GM18951 (cell line): ENCODE results near the gene TCF7L1.
"Not testable (repeated sequence)": the region's sequence is repeated elsewhere in the genome, so short reads cannot be mapped to it uniquely, and the experiment has no call there.

Experiments
- POLR2A ChIP-seq: IDR thresholded peaks from 4 replicates; pipeline ENCODE4 v1.6.1; 2011; ENCODE audit warnings: mild to moderate bottlenecking; ENCODE audit not compliant: insufficient read length, insufficient read depth; ENCODE audit errors: extremely low read depth
- in situ Hi-C: fragments of 300-500 bp; cut with MboI; formaldehyde crosslinking; loops from one replicate; pipeline ENCODE4 v1.12.0; 2022; ENCODE audit warnings: low sequenced_read_pairs, mixed read lengths, inconsistent platforms; ENCODE audit not compliant: unreplicated experiment

The TCF7L1 gene

DNA sequence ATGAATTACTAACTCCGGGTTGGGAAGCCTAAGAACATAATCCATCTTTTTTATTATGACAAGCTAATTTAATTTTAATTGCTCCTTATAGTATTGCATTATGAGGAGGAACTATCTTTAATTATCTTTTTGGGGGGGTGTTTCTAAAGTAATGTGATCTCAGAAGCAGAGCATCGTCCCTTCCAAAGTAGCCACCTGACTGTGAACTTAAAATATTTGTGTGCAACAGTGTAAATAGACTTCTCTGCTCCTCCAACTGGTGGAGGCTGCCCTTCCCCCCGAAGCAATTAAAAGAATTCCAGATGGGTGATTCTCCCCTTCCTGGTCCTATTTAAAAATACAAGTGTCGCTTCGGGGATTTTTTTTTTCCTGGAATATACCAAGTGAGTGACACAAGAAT lies 55.7 kb downstream of the TCF7L1 start:
- in situ Hi-C loops, result no loop called here
- no peak for TF ChIP-seq POLR2A

DNA sequence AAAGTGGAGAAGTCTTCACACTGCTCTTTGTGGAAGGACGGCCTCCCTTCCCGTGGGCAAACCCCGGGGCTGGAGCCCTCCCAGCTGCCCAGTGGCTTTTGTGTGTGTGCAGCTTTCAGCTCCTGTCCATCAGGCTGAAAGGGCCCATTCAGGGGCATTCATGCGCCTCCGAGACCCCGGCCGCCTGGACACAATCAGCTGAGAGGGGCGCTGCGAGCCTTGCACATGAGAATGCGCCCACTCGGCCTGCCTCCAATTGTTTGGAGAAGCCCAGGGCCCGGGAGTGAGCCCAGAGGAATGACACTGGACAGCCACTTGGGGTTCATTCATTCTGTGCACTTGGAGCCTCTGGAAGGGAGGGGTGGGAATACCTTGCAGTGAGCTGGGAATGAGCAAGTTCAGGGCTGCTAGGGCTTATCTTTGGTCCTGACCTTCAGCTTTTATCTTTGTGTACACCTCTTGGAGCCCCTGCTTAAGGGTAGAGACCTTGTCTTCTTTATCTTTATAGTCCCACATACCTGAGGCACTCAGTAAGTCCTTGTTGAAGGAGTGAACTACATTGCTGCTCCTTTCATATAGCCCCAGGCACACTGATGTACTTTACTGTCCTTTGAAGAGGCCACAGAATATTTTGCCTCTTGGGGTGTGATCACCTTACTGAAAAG lies 56.5 kb downstream of the TCF7L1 start:
- in situ Hi-C loops, result no loop called here
- no peak for TF ChIP-seq POLR2A

DNA sequence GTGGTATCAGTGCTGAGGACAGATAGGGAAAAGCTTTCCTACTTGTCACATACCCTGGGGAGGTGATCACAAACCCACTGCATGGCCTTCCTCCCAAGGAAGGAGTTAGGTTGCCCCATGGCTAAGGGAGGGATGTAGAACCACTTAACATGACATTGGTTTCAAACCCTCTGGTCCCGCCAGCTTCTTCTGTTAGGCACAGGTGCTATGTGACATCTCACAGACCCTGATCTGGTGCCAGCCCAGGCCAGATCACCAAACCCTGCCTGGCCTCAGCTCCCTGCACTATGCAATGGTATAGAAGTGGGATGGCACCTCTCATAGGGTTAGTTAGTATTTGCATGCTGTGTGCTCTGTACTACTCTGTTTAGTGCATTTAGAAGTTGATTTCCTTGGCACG lies 58.0 kb downstream of the TCF7L1 start:
- TF ChIP-seq POLR2A, result no peak

DNA sequence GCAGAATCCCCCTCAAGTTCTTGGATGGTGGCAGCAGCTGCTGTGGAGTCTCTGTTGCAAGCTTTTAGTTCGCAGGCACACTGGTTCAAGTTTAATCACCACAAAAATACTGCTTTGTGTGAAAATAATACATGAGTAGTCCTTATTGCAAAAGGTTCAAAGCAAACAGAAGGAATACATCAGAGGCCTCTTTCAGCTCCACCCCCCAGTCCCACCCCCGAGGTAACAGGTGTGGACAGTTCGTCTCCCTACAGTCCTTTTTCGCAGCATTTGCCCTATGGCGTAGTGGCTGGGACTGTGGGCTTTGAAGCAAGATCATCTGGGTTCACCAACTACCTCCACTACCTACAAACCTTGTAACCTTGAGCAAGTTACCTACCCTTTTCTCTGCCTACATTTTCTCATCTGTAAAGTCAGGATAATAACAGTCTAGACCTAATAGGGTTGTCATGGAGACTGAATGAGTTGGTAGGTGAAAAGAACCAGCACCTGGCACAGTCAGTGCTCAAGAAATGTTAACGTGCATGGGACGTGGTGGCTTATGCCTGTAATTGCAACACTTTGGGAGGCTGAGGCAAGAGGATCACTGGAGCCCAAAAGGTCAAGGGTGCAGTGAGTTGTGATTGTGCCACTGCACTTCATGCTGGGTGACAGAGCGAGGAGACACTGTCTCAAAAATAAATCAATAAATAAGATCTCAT lies 61.7 kb downstream of the TCF7L1 start:
- TF ChIP-seq POLR2A, result no peak
- in situ Hi-C loops, result no loop called here

More for the DNA sequence above, 58.0 kb downstream of the TCF7L1 start:
- in situ Hi-C loops, result no loop called here

DNA sequence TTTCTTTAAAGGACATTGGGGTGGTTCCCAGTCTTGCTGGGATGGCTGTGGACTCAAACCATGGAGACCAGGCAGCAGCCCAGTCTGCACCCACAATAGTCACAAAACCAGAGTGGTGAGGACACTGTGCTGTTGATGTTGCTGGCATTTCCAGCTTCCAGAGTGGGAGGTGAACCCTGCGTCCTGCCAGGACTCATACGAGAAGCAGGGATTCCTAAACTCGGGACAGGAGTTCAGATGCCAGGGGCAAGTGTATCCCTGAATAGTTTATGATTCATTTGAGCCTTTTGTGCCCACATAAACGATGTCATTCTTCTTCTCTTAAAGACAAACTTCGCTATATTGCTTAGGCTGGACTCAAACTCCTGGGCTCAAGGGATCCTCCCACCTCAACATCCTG lies 62.8 kb downstream of the TCF7L1 start:
- no peak for TF ChIP-seq POLR2A
- in situ Hi-C loops, result no loop called here

DNA sequence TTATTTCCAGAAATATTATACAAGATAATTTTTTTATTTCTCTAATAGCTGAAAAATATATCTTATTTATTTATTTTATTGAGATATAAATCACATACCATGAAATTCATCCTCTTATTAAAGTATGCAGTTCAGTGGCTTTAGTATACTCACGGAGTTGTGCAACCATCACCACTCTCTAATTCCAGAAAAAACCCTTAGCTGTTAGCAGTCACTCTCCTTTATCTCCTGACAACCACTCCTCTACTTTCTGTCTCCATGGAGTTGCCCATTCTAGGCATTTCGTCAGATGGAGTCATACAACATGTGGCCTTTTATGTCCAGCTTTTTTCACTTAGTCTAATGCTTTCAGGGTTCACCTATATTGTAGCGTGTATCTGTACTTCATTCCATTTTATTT lies 66.5 kb downstream of the TCF7L1 start:
- no peak for TF ChIP-seq POLR2A
- in situ Hi-C loops, result no loop called here

DNA sequence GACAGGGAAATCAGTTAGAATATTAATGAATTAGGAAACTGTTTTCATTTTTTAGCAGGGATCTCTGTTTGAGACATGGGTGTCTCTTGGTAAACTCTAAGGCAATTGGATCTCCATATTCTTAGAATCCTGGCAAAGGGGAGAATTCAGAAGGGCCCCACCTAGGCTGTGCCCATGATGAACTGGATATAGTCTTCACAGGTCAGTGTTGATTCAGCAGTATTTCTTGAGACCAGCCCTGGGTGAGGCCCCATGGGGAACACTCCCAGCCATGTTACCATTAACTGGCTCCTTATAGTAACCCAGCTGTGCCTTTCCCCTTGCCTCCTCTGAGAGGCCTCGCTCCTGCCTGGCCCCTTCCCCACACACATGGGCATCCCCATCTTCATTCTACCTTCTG lies 76.7 kb downstream of the TCF7L1 start:
- TF ChIP-seq POLR2A, result no peak
- in situ Hi-C loops, result no loop called here

DNA sequence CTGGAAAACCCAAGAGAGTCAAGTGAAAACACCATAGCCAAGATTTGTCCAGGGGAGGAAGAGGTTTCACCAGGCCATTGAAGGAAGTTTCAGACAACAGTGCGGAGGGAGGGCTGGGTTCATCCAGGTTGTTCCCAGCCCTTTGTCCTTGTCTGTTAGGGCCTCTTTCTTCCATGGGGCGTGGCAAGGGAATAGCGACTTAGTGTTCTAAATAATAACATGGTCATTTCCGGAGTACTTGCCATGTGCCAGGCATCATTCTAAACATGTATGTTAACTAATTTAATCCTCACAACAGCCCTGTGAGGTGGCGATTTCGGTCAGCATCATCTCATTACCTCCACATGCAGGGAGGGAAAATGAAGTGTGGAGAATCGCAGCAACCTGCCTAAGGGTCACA lies 77.3 kb downstream of the TCF7L1 start:
- in situ Hi-C loops, result no loop called here
- TF ChIP-seq POLR2A, result no peak

DNA sequence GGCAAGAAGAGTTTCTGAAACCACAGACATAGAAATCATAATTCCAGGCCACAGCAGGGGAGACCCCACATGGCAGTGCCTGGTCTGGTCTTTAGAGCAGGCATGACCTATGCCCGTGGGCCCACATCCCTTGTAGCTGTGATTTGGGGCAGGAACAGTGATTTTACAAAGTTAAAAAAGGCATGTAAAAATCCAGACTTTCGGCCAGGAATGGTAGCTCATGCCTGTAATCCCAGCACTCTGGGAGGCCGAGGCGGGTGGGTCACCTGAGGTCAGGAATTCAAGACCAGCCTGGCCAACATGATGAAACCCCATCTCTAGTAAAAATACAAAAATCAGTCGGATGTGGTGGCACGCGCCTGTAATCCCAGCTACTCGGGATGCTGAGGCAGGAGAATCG lies 78.4 kb downstream of the TCF7L1 start:
- in situ Hi-C loops, result not testable (repeated sequence)

DNA sequence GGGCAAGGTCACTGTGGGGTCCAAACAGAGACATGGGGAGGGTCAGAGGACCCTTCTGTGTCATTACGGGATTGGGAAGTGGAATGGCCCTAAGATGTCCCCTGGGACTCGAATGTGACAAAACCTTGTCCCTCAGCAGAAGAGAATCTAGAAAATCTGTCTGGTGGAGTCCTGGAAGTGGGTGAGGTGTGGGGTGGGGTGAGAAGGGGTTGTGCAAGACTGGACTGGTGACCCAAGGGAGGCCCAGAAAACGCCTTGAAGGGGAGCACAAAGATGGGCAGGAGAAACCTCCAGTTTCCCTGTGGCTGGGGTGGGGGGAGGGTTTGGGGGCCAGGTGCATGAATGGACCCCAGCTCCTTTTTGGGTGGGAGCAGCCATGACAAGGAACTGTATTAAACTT lies 79.6 kb downstream of the TCF7L1 start:
- in situ Hi-C loops, result no loop called here
- no peak for TF ChIP-seq POLR2A

DNA sequence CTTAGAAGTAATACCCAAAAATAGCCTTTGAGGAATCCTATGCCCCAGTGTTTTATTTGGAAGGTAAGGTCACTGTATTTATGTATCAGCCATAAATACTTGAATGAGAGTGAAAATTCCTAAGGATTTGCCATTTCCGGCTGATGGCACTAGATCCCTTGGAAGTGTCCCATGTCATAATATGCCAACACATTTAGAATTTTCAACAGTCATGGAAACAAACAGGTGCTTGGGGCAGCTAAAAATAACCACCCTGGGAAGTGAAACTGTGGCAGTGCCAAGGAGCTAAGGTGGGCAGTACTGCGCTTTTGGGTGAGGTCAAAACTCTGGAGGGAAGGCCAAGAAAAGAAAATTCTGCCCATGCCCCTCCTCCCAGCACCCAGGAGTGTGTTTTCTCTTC lies 80.2 kb downstream of the TCF7L1 start:
- in situ Hi-C loops, result no loop called here
- no peak for TF ChIP-seq POLR2A

DNA sequence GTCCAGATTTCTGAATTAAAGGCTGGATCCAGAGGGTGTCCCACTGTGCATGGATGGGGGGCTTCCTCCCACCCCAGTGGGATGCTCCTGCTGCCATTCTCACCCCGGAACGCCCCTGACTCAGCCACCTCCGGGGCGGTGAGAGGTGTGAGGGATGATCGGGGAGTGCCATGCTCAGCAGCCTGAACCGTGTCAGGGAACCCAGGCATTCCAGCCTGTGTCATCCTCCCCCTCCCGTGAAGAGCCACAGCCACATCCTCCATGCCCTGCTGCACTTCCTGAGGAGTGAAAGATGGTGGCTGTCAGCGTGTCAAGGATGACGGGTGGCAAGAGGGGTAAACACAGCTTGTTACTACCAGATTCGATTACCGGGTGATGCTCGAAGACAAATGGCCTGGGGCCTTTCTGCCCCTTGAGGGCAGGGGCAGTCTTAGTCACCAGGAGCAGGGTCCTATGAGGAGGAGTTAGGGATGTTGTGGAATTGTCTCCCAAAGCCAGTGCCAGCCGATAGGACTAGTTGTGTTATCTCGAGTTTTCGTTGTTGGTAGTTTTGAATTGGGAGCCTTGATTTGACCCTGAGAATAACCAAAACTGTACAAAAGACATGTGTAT lies 80.8 kb downstream of the TCF7L1 start:
- TF ChIP-seq POLR2A, result no peak
- in situ Hi-C loops, result no loop called here

DNA sequence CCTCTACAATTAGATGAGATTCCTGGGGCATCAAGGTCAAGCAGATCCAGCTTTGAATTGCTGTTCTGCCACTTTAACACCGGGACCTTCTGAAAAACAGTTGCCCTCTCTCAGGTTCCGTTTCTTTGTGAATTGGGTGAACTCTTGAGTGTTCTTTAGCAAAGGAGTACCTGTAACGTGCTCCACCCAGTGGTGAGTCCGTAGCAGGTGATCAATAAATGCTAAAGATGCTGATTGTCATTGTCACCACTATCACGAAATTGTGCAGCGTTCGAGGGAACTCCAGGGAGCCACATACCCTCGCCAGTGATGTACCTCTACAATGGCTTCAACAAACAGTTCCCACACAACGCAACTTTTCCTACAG lies 81.9 kb downstream of the TCF7L1 start:
- in situ Hi-C loops, result no loop called here
- no peak for TF ChIP-seq POLR2A
